ENCODE results near the gene TMEM39B.

DNA sequence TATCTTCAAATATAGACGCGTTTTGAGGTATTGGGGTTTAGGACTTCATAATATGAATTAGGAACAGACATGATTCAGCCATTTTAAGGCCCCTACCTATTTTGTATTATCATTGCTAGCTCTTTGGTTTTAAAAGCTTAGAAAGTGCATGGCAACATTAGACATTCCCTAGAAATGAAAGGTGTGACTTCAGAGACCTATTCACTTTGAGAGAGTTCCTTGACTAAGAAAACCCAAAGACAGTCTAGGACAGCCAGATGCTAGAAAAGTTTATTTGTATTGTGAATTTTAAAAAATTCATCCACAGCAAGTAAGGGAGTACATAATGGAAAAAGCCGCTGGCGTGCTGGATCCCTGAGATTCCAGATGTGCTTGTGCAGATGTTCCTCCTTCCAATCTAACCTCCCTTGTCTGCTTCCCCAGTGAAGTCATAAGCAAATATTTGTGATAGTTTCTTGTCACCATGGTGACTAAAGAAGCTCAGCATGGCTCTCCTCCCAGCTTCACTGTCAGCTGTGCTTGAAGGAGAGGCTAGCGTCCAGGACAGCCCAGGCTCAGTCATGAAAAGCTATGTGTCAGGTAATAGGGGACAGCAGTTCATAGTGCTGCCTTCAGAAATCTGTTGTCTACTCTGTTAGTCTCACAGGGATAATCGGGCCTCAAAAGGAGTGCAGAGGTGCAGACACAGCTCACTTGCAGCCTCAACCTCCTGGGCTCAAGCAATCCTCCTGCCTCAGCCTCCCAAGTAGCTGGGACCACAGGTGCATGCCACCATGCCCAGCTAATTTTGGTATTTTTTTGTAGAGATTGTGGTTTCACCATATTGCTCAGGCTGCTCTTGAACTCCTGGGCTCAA is 69.9 kb downstream of the TMEM39B start:
- TF ChIP-seq, protein P1, sequence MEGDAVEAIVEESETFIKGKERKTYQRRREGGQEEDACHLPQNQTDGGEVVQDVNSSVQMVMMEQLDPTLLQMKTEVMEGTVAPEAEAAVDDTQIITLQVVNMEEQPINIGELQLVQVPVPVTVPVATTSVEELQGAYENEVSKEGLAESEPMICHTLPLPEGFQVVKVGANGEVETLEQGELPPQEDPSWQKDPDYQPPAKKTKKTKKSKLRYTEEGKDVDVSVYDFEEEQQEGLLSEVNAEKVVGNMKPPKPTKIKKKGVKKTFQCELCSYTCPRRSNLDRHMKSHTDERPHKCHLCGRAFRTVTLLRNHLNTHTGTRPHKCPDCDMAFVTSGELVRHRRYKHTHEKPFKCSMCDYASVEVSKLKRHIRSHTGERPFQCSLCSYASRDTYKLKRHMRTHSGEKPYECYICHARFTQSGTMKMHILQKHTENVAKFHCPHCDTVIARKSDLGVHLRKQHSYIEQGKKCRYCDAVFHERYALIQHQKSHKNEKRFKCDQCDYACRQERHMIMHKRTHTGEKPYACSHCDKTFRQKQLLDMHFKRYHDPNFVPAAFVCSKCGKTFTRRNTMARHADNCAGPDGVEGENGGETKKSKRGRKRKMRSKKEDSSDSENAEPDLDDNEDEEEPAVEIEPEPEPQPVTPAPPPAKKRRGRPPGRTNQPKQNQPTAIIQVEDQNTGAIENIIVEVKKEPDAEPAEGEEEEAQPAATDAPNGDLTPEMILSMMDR (IDR thresholded peaks at IDR 0.05; ENCODE audit: low read depth, low read length): no peak
- TF ChIP-seq POLR2A (IDR thresholded peaks at IDR 0.05; ENCODE audit: extremely low read depth, insufficient read length) (no peak), MYC (IDR thresholded peaks at IDR 0.05; ENCODE audit: low read depth, low read length) (no peak)
- TF ChIP-seq, protein P2, sequence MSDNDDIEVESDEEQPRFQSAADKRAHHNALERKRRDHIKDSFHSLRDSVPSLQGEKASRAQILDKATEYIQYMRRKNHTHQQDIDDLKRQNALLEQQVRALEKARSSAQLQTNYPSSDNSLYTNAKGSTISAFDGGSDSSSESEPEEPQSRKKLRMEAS (IDR thresholded peaks at IDR 0.05; ENCODE audit: low read depth, low read length): no peak
